Measurements from ENCODE around the gene CHST9. TPM values are rescaled to one million over a fixed set of nuclear protein-coding genes. Genes with fewer than 3 reads are reported as not detected.

Gene CHST9
- polyA plus RNA-seq, 1 donor (not counting 4 experiments of a cell fraction or from before 2014, with no cell fraction given) = 0.07 TPM

- Histone ChIP-seq H3K79me2 (ENCODE audit: control insufficient read depth, insufficient read depth, low read length) (no peaks in the 10 kb centered on the region), H3K27ac (ENCODE audit: control insufficient read depth, insufficient read depth, low read length) (no peak overlapping the region), H3K4me2 (ENCODE audit: control insufficient read depth, extremely low read depth, insufficient read depth, low read depth, low read length) (no peak overlapping the region), H3K36me3 (ENCODE audit: control insufficient read depth in 2 of 2, extremely low read depth in 1 of 2, insufficient read depth in 2 of 2, low read length in 2 of 2) (no peaks in the 10 kb centered on the region), H3K4me3 (ENCODE audit: control insufficient read depth in 2 of 3, extremely low read depth in 1 of 3, insufficient read depth in 2 of 3, low read depth in 1 of 3, low read length in 3 of 3) (no peak overlapping the region), H3K9me3 (ENCODE audit: control insufficient read depth, low read depth, low read length) (no peaks in the 10 kb centered on the region), H3K9me1 (ENCODE audit: control insufficient read depth, extremely low read depth, insufficient read depth, low read length) (no peaks in the 10 kb centered on the region), H3K9ac (ENCODE audit: control insufficient read depth, extremely low read depth, insufficient read depth, low read length) (no peak overlapping the region), H2AFZ (ENCODE audit: control insufficient read depth, low read length) (no peak overlapping the region), H3K4me1 (ENCODE audit: control insufficient read depth, extremely low read depth, insufficient read depth, low read length) (no peaks in the 10 kb centered on the region), H3K27me3 (ENCODE audit: control insufficient read depth, extremely low read depth, insufficient read depth, low read length) (no peaks in the 10 kb centered on the region), H4K20me1 (ENCODE audit: control insufficient read depth, extremely low read depth, insufficient read depth, low read length) (no peaks in the 10 kb centered on the region)
- TF ChIP-seq, protein P1, sequence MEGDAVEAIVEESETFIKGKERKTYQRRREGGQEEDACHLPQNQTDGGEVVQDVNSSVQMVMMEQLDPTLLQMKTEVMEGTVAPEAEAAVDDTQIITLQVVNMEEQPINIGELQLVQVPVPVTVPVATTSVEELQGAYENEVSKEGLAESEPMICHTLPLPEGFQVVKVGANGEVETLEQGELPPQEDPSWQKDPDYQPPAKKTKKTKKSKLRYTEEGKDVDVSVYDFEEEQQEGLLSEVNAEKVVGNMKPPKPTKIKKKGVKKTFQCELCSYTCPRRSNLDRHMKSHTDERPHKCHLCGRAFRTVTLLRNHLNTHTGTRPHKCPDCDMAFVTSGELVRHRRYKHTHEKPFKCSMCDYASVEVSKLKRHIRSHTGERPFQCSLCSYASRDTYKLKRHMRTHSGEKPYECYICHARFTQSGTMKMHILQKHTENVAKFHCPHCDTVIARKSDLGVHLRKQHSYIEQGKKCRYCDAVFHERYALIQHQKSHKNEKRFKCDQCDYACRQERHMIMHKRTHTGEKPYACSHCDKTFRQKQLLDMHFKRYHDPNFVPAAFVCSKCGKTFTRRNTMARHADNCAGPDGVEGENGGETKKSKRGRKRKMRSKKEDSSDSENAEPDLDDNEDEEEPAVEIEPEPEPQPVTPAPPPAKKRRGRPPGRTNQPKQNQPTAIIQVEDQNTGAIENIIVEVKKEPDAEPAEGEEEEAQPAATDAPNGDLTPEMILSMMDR (optimal IDR thresholded peaks at IDR 0.05 in 1 of 3, IDR thresholded peaks at IDR 0.05 in 1 of 3, conservative IDR thresholded peaks at IDR 0.05 in 1 of 3; ENCODE audit: extremely low read depth in 1 of 3, insufficient read depth in 2 of 3, low read length in 3 of 3) = no peak
- no peak for TF ChIP-seq EZH2 (IDR thresholded peaks at IDR 0.05; ENCODE audit: low read length)
- FAIRE-seq (no peak), DNase-seq (ENCODE audit: low read depth, low spot score) (no peak)
- dilution Hi-C loops (cut with MboI; ENCODE audit: extremely low pct_ligation_motif_present, low sequenced_read_pairs) = no loop called here
Observed at GRCh38 chr18:26948703-26949102, 236.4 kb downstream of the CHST9 start.

DNA sequence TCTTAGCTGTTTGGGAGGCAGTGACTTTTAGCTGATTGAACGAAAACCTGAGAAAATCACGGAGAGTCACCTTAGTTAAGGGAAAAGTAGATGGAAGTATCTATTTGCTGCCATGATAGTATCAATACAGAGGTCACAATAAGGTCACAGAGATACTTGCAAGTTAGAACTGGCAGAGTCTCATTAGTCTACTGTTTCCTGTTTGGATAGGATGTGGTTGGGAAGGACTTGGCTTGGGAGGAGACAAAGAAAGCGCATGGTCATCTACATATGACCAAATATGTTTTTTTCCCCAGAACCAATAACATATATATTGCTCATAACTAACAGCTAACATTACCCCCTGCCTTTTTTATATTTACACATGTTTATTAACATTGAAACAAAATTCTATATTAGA is 241.2 kb downstream of the CHST9 start:
- Histone ChIP-seq H3K79me2 (ENCODE audit: control insufficient read depth, insufficient read depth, low read length) (no peaks in the 10 kb centered on the region), H3K9ac (ENCODE audit: control insufficient read depth, extremely low read depth, insufficient read depth, low read length) (no peak overlapping the region), H3K27ac (ENCODE audit: control insufficient read depth, insufficient read depth, low read length) (no peak overlapping the region), H3K4me2 (ENCODE audit: control insufficient read depth, extremely low read depth, insufficient read depth, low read depth, low read length) (no peak overlapping the region), H3K4me1 (ENCODE audit: control insufficient read depth, extremely low read depth, insufficient read depth, low read length) (no peaks in the 10 kb centered on the region), H3K9me1 (ENCODE audit: control insufficient read depth, extremely low read depth, insufficient read depth, low read length) (no peaks in the 10 kb centered on the region), H3K4me3 (ENCODE audit: control insufficient read depth in 2 of 3, extremely low read depth in 1 of 3, insufficient read depth in 2 of 3, low read depth in 1 of 3, low read length in 3 of 3) (no peak overlapping the region), H3K36me3 (ENCODE audit: control insufficient read depth in 2 of 2, extremely low read depth in 1 of 2, insufficient read depth in 2 of 2, low read length in 2 of 2) (no peaks in the 10 kb centered on the region), H4K20me1 (ENCODE audit: control insufficient read depth, extremely low read depth, insufficient read depth, low read length) (no peaks in the 10 kb centered on the region), H2AFZ (ENCODE audit: control insufficient read depth, low read length) (no peak overlapping the region), H3K27me3 (ENCODE audit: control insufficient read depth, extremely low read depth, insufficient read depth, low read length) (no peaks in the 10 kb centered on the region), H3K9me3 (ENCODE audit: control insufficient read depth, low read depth, low read length) (no peaks in the 10 kb centered on the region)
- TF ChIP-seq EZH2 (IDR thresholded peaks at IDR 0.05; ENCODE audit: low read length) = no peak
- TF ChIP-seq, protein P1 (optimal IDR thresholded peaks at IDR 0.05 in 1 of 3, IDR thresholded peaks at IDR 0.05 in 1 of 3, conservative IDR thresholded peaks at IDR 0.05 in 1 of 3; ENCODE audit: extremely low read depth in 1 of 3, insufficient read depth in 2 of 3, low read length in 3 of 3) = no peak
- DNase-seq (ENCODE audit: low read depth, low spot score) = no peak
- dilution Hi-C loops (cut with MboI; ENCODE audit: extremely low pct_ligation_motif_present, low sequenced_read_pairs) = no loop called here
- no peak for FAIRE-seq

All from keratinocyte (primary cell).